Measurements from ENCODE around the gene STX17.
"Not testable (repeated sequence)": the region's sequence is repeated elsewhere in the genome, so short reads cannot be mapped to it uniquely, and the experiment has no call there.

STX17 gene

DNA sequence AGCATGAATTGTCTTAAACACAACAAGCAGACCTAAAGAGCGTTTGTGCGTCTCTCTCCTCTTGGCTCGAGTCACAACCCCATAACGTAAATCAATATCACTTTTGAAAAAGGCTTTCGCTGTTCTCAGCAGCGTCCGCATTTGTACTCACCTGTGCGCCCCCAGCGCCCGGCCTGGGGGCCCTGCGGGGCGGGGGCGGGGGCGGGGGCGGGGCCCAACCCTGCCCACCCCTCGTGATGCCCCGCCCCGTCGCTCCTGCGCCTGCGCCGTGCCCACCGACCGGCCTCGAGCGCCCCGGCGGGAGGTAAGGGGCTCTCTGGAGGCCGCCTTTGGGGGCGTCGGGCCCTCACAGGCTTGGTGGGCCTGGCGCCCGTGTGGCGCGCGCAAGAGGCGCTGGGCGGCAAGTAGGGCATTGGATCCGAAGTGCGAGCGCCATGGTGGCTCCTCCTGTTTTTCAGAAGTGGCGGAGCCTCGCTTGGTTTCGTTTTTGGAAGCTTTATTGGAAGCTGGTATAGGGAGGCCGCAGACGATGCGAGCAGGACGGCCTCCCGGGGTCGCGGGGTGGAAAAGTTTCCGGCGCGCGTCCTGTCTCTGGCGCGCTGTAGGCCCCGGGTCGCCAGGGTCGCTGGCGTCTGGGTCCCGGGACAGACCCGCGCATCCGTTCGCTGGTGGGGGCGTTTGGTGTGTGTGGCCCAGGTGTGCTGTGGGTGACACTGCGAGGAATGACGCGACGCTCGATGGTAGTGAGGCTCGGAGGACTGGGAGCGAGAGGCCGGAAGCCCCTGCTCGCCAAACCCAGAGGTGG lies at the start of gene STX17:
Gene STX17, plus strand, starts transcription at position 252 of the 805 bp plus-strand sequence. CDS start 8,586 bp downstream, outside the sequence.
- DNase-seq (ENCODE audit: low spot score): peak; percentile 97

DNA sequence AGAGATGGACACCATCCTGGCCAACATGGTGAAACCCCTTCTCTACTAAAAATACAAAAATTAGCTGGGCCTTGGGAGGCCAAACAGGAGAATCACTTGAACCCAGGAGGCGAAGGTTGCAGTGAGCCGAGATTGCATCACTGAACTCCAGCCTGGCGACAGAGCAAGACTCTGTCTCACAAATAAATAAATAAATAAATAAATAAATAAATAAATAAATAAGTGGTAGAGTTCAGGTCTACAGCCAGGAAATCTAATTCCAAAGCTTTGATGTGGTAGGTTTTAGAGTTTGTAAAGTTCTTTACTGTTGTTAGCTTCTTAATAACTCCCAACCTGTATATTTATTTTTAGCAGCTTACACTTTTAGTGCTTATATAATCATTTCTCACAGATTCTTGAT lies 48.9 kb upstream of the STX17 start:
- DNase-seq (ENCODE audit: low spot score): not testable (repeated sequence)

DNA sequence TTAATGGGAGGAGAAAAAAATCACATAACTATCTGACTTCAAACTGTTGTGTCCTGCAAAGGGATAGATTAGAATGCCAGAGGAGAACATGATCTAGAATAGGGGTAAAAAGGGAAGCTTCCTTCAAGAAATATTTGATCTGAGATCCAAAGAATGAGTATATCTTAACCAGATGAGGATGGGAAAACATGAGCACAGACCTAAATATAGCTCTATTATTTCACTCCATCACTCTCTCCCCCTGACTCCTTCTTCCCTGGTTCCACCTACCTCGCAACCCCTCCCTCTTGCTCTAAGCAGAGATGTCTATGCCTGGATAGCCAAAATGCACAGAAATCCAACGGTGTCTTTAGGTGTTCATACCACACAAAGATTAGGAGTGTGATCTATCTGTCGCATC lies 48.4 kb upstream of the STX17 start:
- no peak for DNase-seq (ENCODE audit: low spot score)

DNA sequence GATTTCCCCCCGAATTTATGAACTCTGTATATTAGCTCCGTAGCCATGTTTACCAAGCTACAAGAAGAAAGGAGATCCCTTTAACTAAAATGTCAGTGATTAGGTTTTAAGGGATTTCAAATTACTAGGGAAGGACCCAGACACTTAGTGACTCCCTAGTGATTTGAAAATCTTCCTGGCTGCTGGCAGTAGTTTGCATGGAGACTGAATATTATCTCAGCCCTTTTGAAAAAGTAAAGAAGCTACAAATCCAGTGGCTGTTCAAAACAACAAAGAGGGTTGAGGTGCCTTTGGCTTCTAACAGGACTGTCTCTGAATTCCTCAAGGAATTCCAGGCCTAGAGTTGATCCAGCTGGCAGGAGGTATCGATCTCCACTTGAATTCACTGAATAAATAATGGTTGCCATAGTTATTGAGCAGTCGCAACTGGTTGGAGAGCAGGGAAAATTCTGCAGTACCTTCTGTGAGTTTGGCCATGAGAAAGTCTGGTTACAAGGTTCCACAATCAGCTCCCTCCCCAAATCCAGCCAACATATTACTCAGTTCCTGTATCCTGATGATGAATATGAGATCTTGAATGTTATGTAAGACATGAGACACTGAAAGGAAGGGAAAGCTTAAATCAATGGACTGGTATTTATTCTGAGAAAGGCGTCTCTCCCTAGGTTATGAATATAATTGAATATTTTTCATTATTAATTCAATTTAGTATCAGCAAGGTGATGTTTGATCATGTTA lies 47.0 kb upstream of the STX17 start:
- peak; percentile 45 for DNase-seq (ENCODE audit: low spot score)

DNA sequence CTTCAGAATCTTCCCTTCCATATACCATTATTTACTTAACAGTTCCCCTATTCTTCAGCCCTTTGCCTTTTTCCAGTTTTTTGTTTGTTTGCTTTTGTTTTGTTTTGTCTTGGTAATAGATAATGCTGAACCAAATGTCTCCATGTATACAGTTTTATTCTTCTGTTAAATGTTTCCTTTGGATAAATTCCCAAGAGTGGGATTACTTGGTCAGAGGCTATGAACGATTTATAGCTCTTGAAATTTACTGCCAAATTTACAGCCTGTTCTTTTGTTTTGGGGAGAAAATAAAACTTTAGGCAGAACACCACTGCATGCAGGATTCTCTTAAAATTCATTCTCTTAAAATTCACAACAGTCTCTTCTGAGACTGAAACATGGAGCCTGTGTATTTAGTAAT lies 46.2 kb upstream of the STX17 start:
- DNase-seq (ENCODE audit: low spot score): no peak

DNA sequence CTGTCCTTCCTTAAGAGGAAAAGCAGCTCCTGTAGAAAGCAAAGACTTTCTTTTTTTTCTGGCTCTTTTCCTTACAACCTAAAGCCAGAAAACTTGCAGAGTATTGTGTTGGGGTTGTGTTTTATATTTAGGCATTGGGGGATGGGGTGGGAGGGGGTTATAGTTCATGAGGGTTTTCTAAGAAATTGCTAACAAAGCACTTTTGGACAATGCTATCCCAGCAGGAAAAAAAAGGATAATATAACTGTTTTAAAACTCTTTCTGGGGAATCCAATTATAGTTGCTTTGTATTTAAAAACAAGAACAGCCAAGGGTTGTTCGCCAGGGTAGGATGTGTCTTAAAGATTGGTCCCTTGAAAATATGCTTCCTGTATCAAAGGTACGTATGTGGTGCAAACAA lies 42.5 kb upstream of the STX17 start:
- no peak for DNase-seq (ENCODE audit: low spot score)

DNA sequence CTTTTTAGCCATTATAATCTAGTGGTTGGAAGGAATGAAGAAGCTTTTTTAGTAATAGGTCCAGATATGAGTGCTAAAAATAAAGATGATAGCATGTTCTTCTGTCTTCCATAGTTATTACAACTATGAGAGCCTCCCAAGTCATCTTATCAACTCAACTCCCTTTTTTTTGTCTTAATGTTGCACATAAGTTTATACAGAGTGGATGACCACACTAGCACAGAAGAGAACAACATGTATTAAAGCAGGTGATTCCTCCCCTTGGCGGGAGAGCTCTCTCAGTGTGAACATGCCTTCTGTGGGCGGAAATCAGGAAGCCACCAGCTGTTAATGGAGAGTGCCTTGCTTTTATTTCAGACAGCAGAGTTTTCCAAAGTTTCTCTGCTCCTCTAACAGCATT lies 40.1 kb upstream of the STX17 start:
- DNase-seq (ENCODE audit: low spot score): no peak

DNA sequence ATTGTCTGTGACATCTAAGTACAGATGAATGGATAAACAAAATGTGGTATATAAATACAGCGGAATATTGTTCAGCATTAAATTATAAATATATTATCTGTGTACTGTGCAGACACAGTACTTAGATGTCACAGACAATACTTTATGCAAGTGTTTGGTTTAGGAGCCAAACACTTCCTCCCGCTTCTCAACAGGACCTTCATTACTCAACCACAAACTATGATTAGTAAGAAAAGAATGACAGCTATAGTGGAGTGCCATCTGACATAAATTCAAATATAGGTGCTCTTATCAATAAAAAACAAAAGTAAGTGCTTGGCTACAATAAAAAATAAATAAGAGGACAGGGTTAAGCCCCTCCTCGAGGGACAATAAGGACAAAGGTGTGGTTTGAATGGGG lies 38.9 kb upstream of the STX17 start:
- DNase-seq (ENCODE audit: low spot score): no peak

DNA sequence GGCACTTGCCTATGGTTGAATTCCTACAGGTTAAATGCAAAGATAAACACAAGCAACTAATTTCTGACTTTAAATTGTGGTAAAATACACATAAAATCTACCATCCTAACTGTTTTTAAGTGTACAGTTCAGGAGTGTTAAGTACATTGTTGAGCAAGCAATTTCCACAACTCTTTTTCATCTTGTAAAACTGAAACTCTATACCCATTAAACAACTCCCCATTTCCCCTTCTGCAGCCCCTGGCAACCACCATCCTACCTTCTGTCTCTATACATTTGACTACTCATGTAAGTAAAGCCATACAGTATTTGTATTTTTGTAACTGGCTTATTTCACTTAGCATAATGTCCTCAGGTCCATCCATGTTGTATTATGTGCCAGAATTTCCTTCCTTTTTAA lies 38.5 kb upstream of the STX17 start:
- no peak for DNase-seq (ENCODE audit: low spot score)

DNA sequence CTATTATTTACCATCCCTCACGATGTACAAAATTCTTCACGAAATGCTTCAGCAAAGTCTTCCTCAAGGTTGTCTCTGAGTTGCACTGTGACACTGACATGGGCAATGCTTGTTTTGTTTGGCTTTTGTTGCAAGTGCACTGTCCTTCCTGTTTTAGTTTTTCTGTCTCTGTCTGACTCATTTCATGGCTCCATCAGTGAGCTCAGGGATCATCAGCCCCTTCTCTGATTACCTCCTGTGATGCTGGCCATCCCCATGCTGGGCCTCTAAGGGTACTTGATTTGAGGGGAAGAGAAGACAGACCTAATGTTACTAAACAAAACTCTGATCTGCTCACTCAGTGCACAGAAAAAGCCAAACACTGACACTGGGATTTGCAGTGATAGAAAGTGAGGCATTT lies 37.6 kb upstream of the STX17 start:
- DNase-seq (ENCODE audit: low spot score): no peak

DNA sequence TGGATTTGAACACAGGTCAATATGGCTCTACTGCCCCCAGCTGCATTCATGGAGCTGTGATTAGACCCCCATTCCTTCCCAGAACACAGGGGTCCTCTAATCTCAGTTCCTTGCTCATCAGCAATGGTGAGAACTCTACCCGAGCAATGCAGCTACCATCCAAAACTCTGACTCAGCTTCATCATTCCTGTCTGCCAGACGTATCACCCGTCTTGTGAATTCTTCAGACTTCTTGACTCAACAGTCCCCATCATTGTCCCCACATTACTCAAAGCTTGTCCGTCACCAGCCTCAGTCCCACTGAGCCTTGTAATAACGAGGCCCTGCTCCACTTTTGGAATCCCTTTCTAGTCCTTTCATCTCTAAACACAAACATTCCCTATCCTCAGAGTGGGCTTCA lies 36.3 kb upstream of the STX17 start:
- no peak for DNase-seq (ENCODE audit: low spot score)

DNA sequence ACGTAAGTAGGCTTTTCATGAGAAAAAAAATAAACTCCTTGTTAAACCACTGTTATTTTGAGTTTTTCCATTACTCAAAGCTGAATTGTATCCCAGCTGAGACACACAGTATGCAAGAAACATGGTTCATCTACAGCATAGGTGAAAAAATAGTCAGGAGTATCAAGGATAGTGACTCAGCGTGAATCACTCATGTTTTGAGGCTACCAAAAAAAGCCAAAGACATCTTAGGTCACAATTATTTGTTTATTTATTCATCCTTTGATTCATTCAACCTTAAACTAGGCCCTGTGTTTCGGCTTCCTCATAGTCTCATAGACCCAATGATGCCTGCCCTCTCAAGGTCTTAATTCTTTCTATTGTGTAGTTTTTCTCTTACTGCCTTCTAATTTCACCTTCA lies 32.9 kb upstream of the STX17 start:
- DNase-seq (ENCODE audit: low spot score): no peak

DNA sequence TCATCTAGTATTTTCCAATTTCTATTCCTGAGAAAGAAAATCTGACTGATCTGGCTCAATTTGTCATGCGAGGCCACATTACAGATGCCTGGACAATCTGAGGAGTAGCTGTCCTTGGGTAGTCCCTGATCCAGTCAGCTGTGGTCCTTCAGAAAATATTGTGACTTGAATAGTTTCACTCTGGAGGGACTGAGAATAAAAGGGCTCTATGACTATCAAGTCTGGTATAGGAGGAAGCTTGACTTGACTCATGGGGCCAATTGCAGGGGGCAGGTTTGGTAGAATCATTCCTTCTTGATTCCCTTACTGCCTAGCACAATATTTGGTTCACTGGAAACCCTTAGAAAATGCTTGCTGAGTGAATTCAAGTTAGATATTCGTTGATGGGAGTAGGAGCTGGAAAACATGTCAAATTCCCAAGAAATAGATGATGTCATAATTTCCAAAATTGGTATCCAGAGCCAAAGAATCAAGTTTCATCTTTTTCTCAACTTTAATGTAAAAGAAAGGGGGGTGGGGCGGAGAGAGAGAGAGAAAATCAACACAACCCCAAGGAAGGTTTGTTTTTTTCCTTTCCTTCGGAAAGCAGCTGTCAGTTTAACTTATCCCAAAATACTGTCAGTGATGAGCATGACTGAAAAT lies 32.4 kb upstream of the STX17 start:
- no peak for DNase-seq (ENCODE audit: low spot score)

DNA sequence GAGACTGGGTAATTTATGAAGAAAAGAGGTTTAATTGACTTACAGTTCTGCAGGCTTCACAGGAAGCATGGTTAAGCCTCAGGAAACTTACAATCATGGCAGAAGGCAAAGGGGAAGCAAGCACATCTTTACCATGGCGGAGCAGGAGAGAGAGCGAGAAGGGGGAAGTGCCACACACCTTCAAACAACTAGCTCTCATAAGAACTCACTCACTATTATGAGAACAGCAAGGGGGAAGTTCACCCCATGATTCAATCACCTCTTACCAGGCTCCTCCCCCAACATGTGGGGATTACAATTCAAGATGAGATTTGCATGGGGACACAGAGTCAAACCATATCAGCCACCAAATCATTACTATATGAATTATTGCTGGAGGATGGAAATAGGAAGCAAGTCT lies 30.3 kb upstream of the STX17 start:
- DNase-seq (ENCODE audit: low spot score): no peak

DNA sequence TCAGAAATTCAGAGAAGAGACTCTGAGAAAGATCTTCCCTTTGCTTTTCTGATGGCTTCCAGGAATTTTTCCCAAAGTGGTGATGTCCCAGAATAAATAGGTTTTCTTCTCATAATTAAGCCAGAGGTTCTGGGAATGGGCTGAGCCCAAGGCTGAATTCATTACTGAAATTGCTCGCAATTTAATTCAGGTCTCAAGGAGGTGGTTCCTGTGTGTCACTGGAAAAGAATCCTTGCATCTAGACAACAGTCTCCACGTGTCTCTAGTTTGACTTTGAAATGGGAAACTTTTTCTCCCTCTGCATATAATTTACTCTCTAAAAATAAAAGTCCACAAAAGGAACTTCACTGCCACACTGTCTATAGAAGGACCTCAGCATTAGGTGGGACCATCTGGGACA lies 27.8 kb upstream of the STX17 start:
- no peak for DNase-seq (ENCODE audit: low spot score)

DNA sequence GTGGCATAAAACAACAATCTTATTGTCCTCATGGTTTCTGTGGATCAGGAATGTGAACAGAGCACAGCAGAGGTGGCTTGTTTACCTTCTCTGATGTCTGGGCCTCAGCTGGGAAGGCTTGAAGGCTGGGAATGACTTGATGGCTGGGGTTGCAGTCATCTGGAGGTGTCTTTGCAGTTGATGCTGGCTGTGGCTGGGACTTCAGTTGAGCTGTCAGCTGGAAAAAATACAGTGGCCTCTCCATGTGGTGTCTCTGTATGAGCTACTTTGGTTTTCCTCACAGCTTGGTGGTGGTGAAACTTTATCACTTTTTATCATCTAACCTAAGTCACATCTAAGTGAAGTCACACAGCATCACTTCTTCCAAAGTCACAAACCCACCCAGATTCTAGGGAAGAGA lies 24.7 kb upstream of the STX17 start:
- no peak for DNase-seq (ENCODE audit: low spot score)

DNA sequence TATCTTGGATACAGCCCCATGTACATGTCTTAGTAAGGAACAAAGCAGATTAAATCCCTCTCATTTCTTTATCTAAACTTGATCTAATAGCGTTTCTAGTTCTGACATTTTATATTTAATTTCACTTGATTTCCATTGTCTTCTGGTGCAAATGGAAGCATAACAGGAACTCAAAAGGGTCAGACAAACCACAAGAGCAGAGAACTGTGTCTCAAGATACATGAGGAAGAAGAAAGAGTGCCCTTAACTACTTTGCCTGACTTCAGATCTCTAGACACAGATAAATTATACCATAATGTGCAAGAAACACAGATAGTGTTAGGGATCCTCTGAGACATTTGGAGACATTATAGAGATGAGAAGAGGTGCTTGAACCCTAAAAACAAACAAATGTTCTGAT lies 20.7 kb upstream of the STX17 start:
- DNase-seq (ENCODE audit: low spot score): no peak

DNA sequence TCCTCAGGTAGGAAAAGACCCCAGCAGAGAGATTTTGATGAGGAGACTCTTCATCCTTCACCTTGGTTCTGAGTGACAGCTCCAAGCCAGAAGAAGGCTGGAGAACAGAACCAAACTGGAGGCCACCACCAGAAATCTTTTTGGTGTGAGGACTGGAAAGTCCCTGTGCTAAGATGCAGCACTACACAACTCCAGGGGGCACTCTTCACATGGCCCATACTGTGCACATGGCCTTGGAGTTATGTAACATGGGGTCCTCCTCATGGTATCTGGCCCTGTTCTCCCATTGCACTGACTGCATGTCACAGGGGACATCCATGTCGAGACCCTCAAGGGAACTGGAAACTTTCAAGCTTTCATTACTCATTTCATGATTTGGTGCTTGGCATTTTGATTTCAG lies 17.3 kb upstream of the STX17 start:
- no peak for DNase-seq (ENCODE audit: low spot score)

DNA sequence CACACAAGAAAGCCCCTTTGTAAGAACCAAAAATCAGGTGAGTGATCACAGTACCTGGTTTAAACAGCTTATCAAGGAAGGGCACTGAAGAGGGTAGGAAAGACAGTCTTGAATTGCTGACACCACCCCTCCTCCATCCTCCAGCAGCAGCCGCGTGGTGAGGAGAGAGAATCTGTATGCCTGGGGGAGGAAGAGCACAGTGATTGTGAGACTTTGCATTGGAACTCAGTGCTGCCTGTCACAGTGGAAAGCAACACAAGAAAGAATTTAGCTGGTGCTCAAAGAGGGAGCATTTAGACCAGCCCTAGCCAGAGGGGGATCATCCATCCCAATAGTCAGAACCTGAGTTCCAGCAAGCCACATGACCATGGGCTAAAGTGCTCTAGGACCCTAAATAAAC lies 11.6 kb upstream of the STX17 start:
- no peak for DNase-seq (ENCODE audit: low spot score)

DNA sequence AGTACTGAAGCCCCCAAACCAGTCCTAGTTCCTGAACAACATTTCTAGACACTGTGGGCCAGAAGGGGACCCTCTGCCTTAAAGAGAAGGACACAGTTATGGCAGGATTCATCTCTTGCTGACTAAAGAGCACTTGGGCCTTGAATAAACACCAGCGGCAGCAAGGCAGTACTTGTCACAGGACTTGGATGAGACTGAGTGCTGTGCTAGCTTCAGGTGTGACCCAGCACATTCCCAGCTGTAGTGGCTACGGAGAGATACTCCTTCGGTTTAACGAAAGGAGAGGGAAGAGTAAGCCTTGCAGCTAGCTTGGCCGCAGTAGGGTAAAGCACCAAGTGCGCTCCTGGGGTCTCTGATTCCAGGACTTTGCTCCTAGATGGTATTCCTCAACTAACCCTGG lies 10.9 kb upstream of the STX17 start:
- DNase-seq (ENCODE audit: low spot score): no peak

DNA sequence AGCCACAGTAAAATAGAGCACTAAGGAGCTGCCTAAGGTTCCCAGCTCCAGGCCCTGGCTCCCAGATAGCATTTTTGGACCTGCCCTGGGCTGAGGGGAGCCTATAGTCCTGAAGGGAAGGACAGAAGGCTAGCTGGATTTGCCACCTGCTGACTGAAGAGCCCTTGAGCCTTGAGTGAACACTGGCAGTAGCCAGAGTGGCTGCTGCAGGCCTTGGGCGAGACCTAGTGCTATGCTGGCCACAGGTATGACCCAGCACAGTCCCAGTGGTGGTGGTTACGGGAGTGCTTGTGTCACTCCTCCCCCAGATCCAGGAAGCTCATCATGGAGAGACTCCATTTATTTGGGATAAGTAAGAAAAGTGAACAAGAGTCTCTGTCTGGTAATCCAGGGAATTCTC lies 10.3 kb upstream of the STX17 start:
- no peak for DNase-seq (ENCODE audit: low spot score)

DNA sequence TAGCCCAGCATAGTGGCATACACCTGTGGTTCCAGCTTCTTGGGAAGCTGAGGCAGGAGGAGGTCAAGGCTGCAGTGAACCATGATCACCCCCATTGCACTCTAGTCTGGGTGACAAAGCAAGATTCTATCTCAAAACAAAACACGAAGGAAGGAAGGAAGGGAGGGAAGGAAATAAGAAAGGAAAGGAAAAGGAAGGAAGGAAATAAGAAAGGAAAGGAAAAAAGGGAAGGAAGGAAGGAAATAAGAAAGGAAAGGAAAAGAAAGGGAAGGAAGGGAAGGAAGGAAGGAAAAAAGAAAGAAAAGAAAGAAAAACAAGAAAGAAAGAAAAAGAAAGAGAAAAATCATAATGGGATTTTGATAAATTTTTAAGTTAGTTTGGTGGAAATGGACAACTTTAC lies 3.1 kb upstream of the STX17 start:
- DNase-seq (ENCODE audit: low spot score): no peak

DNA sequence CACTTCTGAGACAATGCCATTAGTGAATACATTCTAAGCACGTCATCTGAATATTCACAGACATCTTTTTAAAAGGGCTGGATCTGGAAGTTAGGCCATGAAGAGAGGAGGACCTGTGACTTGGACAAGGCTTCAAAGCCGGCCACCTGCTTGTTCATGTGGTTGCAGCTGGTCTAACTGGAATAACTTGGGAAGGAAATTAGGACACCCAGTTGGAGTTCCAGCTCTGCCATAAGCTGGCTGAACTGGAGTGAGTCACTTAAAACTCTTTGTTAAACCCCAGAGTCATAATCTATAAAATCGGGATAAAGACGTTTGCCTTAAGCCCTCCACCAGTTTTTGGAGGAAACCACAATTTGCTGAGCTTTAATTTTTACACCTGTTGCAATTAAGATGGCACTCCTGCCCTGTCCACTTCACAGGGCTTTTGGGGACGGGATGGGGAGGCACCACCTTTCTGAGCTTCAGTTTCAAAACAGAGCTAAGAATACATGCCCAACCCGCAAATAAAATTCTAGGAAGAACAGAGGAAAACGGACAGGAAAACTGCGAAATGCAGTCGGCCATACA lies 536 bp upstream of the STX17 start:
- peak; percentile 9 for DNase-seq (ENCODE audit: low spot score)

Data from D341Med (cell line).